ENCODE data around the gene RNF115. TPM values are rescaled to one million over a fixed set of nuclear protein-coding genes. Genes with fewer than 3 reads are reported as not detected.
A peak's percentile ranks its signal among the peaks of the same experiment; 100 is the strongest.

Gene RNF115
- total and polyA plus RNA-seq, 2 of the 8 experiments (the other 6 are each of a cell fraction or from before 2014, with no cell fraction given), result 4.7 to 10.8 TPM

DNA sequence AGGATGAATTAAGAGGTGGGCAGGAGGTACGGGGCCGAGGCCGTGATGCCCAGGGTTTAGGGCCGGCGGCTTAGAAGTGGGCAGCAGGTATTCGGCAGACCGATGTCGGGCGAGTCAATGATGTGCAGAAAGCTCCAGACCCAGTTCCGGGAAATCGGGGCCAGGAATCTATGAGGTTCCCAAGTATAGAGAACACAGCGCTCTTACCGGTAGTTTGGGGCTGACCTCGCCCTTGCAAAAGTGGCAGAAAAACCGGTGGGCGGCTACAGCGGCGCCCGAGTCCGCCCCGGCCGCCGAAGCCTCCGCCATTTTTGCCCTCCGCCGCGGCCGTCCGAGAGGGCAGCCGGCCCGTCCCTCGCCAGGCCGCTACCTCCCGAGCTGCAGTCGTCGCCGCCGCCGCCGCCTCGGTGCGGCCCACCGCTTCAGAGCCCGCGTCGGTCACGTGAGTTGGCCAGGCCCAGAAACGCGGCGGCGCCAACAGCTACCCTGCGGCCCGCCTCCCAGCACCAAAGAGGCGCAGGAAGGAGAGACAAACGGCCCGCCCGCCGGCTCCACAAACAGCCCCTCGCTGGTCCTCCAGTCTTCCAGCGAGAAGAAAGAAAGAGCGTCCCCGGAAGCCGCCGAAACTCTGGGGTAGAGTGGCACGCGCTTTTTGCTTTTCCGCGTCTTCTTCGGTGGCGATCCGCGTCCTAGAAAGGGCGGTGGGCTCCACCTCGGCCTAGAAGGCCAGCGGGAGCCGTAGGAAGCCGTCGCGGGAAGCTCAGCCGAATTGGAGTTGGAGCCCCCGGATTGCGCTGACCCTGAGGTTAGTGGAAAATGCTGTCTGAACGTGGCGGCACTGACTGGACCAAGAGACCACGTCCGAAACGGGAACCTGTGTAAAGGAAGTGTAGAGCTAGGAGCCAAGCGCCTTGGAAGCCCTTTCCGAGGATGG, at the start of gene RNF115, which contains the start of gene POLR3C (continued):
- TF ChIP-seq, protein P1, sequence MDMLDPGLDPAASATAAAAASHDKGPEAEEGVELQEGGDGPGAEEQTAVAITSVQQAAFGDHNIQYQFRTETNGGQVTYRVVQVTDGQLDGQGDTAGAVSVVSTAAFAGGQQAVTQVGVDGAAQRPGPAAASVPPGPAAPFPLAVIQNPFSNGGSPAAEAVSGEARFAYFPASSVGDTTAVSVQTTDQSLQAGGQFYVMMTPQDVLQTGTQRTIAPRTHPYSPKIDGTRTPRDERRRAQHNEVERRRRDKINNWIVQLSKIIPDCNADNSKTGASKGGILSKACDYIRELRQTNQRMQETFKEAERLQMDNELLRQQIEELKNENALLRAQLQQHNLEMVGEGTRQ (IDR thresholded peaks at IDR 0.05; ENCODE audit: low read length), result peak; percentile 79
- TF ChIP-seq ASH2L (IDR thresholded peaks at IDR 0.05; ENCODE audit: low read length) (peak; percentile 77), GABPA (IDR thresholded peaks at IDR 0.05; ENCODE audit: borderline replicate concordance, insufficient read depth, low read length) (no peak; the same call in 1 of the 2 replicates), CBX5 (IDR thresholded peaks at IDR 0.05; ENCODE audit: low read depth, low read length) (no peak), TCF12 (IDR thresholded peaks at IDR 0.05; ENCODE audit: low read depth, low read length) (no peak), SP2 (IDR thresholded peaks at IDR 0.05; ENCODE audit: low read length) (peak; percentile 88), EP300 (IDR thresholded peaks at IDR 0.05; ENCODE audit: borderline replicate concordance in 1 of 2, low read depth in 2 of 2, low read length in 2 of 2) (peak in 1 of 2 experiments; percentile 33; a peak in 1 of 3 replicates)
- TF ChIP-seq, protein P2, sequence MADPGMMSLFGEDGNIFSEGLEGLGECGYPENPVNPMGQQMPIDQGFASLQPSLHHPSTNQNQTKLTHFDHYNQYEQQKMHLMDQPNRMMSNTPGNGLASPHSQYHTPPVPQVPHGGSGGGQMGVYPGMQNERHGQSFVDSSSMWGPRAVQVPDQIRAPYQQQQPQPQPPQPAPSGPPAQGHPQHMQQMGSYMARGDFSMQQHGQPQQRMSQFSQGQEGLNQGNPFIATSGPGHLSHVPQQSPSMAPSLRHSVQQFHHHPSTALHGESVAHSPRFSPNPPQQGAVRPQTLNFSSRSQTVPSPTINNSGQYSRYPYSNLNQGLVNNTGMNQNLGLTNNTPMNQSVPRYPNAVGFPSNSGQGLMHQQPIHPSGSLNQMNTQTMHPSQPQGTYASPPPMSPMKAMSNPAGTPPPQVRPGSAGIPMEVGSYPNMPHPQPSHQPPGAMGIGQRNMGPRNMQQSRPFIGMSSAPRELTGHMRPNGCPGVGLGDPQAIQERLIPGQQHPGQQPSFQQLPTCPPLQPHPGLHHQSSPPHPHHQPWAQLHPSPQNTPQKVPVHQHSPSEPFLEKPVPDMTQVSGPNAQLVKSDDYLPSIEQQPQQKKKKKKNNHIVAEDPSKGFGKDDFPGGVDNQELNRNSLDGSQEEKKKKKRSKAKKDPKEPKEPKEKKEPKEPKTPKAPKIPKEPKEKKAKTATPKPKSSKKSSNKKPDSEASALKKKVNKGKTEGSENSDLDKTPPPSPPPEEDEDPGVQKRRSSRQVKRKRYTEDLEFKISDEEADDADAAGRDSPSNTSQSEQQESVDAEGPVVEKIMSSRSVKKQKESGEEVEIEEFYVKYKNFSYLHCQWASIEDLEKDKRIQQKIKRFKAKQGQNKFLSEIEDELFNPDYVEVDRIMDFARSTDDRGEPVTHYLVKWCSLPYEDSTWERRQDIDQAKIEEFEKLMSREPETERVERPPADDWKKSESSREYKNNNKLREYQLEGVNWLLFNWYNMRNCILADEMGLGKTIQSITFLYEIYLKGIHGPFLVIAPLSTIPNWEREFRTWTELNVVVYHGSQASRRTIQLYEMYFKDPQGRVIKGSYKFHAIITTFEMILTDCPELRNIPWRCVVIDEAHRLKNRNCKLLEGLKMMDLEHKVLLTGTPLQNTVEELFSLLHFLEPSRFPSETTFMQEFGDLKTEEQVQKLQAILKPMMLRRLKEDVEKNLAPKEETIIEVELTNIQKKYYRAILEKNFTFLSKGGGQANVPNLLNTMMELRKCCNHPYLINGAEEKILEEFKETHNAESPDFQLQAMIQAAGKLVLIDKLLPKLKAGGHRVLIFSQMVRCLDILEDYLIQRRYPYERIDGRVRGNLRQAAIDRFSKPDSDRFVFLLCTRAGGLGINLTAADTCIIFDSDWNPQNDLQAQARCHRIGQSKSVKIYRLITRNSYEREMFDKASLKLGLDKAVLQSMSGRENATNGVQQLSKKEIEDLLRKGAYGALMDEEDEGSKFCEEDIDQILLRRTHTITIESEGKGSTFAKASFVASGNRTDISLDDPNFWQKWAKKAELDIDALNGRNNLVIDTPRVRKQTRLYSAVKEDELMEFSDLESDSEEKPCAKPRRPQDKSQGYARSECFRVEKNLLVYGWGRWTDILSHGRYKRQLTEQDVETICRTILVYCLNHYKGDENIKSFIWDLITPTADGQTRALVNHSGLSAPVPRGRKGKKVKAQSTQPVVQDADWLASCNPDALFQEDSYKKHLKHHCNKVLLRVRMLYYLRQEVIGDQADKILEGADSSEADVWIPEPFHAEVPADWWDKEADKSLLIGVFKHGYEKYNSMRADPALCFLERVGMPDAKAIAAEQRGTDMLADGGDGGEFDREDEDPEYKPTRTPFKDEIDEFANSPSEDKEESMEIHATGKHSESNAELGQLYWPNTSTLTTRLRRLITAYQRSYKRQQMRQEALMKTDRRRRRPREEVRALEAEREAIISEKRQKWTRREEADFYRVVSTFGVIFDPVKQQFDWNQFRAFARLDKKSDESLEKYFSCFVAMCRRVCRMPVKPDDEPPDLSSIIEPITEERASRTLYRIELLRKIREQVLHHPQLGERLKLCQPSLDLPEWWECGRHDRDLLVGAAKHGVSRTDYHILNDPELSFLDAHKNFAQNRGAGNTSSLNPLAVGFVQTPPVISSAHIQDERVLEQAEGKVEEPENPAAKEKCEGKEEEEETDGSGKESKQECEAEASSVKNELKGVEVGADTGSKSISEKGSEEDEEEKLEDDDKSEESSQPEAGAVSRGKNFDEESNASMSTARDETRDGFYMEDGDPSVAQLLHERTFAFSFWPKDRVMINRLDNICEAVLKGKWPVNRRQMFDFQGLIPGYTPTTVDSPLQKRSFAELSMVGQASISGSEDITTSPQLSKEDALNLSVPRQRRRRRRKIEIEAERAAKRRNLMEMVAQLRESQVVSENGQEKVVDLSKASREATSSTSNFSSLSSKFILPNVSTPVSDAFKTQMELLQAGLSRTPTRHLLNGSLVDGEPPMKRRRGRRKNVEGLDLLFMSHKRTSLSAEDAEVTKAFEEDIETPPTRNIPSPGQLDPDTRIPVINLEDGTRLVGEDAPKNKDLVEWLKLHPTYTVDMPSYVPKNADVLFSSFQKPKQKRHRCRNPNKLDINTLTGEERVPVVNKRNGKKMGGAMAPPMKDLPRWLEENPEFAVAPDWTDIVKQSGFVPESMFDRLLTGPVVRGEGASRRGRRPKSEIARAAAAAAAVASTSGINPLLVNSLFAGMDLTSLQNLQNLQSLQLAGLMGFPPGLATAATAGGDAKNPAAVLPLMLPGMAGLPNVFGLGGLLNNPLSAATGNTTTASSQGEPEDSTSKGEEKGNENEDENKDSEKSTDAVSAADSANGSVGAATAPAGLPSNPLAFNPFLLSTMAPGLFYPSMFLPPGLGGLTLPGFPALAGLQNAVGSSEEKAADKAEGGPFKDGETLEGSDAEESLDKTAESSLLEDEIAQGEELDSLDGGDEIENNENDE (IDR thresholded peaks at IDR 0.05; ENCODE audit: insufficient replicate concordance, low read length), result no peak

Measured in H1 (cell line).